GM13977 (cell line): ENCODE measurements around the gene NAA15.
A peak's percentile ranks its signal among the peaks of the same experiment; 100 is the strongest.

Experiments used
- DNase-seq: peaks from one replicate; pipeline ENCODE4 v3.0.0; 2012; ENCODE audit warnings: low spot score
- in situ Hi-C: fragments of 300-500 bp; cut with MboI; formaldehyde crosslinking; loops from one replicate; pipeline ENCODE4 v1.12.0; 2022; ENCODE audit warnings: low sequenced_read_pairs, low pct_unique_long_range_greater_than_20kb, mixed read lengths, inconsistent platforms; ENCODE audit not compliant: unreplicated experiment
- TF ChIP-seq, protein P1 (sequence below): IDR thresholded peaks from 2 replicates; pipeline ENCODE4 v1.5.1; 2012; ENCODE audit warnings: mild to moderate bottlenecking, control low read depth; ENCODE audit not compliant: insufficient read depth; ENCODE audit errors: extremely low read depth, missing control alignments

NAA15 gene

DNA sequence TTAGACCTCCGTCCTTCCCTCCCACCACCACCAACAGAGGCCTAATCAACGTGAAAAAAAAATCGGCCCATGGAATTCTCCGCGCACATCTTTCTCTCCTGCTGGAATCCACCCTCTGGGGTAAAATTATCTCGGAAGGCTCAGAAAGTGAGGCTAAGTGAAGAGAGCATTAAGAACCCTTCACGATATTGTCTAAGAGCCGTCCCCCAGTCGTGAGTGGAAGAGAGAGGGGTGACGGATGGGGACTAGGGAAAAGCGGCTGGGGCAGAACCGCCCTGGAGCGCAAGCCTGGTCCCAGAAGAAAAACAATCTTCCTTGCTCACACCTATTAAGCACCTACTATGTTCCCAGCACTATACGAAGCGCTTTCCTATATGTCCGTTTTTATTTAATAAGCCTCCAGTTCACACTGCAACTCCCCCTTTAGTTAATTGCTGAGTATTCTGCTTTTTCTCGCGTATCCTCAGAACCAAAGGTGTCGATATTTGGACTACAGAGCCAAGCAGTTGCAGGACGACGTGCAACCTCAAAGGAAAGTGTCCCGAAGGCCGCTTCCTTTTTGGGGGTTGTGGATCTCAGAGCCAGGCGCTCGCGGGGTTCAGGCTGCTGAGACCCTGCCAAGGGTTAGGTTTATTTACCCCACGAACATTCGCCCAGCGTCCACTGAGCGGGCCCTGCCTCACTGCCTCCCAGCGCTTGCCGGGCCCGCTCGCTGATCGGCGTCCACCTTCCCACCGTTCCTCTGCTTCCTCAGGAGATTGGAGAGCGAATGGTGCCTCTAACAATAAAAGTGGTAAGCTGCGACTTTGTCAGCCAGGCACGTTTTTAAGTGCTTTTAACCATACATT lies 22.2 kb upstream of the NAA15 start:
- DNase-seq = no peak
- in situ Hi-C loops = no loop called here
- TF ChIP-seq, protein P1, sequence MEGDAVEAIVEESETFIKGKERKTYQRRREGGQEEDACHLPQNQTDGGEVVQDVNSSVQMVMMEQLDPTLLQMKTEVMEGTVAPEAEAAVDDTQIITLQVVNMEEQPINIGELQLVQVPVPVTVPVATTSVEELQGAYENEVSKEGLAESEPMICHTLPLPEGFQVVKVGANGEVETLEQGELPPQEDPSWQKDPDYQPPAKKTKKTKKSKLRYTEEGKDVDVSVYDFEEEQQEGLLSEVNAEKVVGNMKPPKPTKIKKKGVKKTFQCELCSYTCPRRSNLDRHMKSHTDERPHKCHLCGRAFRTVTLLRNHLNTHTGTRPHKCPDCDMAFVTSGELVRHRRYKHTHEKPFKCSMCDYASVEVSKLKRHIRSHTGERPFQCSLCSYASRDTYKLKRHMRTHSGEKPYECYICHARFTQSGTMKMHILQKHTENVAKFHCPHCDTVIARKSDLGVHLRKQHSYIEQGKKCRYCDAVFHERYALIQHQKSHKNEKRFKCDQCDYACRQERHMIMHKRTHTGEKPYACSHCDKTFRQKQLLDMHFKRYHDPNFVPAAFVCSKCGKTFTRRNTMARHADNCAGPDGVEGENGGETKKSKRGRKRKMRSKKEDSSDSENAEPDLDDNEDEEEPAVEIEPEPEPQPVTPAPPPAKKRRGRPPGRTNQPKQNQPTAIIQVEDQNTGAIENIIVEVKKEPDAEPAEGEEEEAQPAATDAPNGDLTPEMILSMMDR = no peak

DNA sequence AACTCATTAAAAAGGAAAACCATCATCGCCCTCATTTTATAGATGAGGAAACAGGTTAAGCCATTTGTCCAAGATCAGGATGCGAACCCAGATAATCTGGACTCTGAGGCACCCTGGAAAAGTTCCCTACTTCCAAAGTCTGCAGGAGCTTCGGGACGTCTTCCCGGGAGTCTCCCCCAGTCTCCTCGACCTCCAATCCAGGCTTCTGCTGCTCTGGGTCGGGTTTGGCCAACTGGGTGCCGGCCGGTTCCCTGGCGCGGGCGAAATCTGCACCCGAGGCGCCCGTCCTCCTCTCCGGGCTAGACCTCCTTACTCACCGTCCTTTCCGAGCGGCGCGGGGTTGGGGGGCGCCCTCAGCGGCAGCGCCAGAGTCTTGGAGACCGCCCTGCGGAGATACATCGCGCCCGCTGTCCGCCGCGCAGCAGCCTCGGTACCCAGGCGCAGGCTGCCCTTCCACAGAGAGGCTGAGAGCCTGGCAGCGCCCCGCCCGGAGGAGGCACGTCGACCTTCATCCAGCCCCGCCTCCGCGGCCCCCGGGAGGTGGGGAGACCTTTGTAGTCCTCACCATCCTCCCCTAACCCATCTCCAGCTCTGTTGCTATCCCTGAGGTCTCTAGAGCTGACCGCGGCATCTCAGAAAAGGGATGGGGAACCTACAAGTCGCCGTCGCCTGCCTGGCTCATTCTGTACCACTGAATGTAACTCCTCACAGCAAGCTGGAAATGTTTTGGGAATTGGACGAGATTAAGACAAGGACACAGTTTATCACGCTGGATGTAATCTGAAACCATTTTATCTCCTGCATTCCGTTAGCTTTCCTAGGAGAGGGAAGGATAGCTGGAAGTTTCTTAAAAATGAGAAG lies 21.3 kb upstream of the NAA15 start, which contains the start of gene MGARP:
MGARP (minus strand) TSS at position 466 of the 861 bp plus-strand sequence; CDS start at position 399, 67 bp downstream.
- peak; percentile 25 for DNase-seq
- TF ChIP-seq, protein P1 = no peak
- in situ Hi-C loops = no loop called here

DNA sequence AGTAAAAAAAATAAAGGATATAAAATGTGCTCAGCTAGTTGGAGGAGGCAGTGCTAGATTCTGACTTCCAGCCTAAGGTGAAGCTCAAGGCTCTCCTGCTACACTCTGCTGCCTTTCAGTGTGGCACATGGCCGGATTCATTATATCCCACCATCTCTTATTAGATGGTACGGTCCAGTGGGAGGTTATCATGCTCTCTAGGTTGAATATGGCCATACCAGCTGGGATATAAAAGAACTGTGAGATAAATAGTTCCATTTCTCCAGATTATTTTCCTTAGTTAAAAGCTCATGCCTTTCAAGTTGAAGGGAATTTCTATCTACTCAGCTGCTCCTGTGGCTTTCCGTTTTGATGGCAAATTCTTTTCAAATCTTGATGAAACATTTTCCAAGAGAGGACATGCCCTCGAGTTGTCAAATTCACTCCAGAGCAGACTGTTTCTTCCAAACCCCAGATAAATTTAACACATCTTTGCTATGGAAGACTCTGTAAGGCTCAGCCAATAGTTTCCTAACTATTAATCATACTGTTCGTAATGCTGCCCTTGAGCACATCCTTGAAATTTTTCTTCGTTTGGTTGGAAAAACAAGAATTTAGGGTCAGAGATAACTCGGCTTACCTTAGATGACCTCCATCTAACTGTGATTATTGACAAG lies 19.1 kb upstream of the NAA15 start:
- in situ Hi-C loops = no loop called here
- no peak for DNase-seq
- TF ChIP-seq, protein P1 = no peak

DNA sequence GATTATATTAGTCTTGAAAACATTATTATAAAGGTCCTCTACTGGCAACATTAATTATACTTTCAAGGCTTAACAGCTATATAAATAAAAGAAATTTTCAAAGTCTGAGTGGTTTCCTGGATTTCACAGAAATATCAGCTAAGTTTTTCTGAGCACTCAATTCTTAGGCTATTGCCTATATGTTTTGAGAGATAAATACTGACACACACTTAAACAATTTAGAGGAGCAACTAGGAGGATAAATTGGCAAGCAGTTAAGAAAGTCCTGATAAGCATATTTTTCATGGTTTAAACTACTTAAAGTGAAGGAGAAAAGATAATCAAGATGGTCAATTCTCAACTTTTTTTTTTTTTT lies 18.6 kb upstream of the NAA15 start:
- DNase-seq = no peak
- in situ Hi-C loops = no loop called here
- TF ChIP-seq, protein P1 = no peak

DNA sequence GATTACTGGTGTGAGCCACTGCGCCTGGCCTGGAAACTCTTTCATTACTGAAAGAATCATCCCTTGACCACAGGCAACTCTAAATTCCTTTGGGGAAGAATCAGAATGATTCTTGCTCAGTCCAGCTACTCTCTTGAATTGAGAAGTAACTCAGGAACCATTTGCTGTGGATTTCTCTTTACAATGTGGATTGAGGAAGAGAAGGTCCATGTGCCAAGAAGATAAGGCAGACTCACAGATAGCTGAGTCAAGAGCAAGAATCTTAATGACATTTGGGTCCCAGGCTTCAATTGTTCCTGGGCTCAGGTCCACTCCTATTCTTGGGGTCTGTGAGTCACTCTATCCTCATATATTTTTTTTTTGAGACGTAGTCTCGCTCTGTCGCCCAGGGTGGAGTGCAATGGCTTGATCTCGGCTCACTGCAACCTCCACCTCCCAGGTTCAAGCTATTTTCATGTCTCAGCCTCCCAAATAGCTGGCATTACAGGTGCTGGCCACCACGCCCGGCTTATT lies 15.1 kb upstream of the NAA15 start:
- no peak for DNase-seq
- in situ Hi-C loops = no loop called here
- TF ChIP-seq, protein P1 = no peak

DNA sequence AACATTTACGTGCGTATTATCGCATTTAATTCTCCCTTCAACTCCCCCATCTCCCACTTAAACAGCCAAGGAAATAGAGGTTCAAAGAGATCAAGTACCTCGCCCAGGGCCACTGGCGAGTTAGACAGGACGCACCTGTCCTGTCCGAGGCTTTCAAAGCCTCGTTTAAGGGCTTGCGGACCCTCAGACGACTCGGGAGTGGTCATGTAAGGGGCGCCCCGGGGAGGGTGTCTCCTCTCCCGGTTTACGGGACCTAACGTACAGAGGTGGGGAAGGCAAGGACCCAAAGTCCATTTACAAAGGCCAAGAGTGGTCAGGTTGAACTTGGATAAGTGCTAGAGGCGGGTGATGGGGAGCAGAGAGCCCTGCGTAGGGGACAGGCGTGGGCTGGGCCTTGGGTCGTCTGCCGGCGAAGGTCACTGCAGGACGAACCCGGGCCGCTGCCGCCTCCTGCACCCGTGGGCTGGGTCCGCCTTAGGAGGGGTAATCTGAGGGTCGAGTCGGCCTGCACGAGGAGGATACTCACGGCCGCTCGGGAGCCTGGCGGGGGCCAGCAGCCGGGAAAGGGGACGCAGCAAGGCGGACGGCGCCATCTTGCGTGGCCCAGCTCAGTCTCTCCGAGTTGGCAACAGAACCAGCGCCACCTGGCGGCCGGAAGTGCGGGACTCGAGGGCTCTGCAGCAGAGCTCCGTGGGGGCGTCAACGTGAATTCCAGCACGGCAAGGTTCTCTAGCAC lies 5.9 kb upstream of the NAA15 start:
- in situ Hi-C loops = no loop called here
- TF ChIP-seq, protein P1 = peak; percentile 98
- peak; percentile 85 for DNase-seq
